H9 (cell line): Measurements from ENCODE around the gene GALC. TPM values are rescaled to one million over a fixed set of nuclear protein-coding genes. Genes with fewer than 3 reads are reported as not detected.

Experiments used
- DNase-seq: peaks from one replicate; pipeline ENCODE4 v3.0.0-alpha.2; 2017
- H2AFZ ChIP-seq: one replicate; pipeline ENCODE4 v1.6.1; 2013; ENCODE audit warnings: mild to moderate bottlenecking, low read length, control low read depth, moderate library complexity
- H2AK5ac ChIP-seq: 2 replicates; pipeline ENCODE4 v1.6.1; 2013; ENCODE audit warnings: low read length, control low read depth, mixed read lengths; ENCODE audit not compliant: insufficient read length
- H2BK120ac ChIP-seq: one replicate; pipeline ENCODE4 v1.6.1; 2013; ENCODE audit warnings: low read depth, mild to moderate bottlenecking, low read length, control low read depth, inconsistent platforms; ENCODE audit not compliant: poor library complexity, severe bottlenecking
- H2BK12ac ChIP-seq: 2 replicates; pipeline ENCODE4 v1.6.1; 2013; ENCODE audit warnings: low read length, control low read depth, mixed read lengths, low read depth; ENCODE audit not compliant: insufficient read length
- H2BK15ac ChIP-seq: 2 replicates; pipeline ENCODE4 v1.6.1; 2013; ENCODE audit warnings: low read depth, low read length, control low read depth
- H2BK20ac ChIP-seq: one replicate; pipeline ENCODE4 v1.6.1; 2013; ENCODE audit warnings: low read depth, mild to moderate bottlenecking, low read length, control low read depth, inconsistent platforms; ENCODE audit not compliant: poor library complexity, severe bottlenecking
- H2BK5ac ChIP-seq: 2 replicates; pipeline ENCODE4 v1.6.1; 2013; ENCODE audit warnings: low read length, control low read depth, mixed read lengths; ENCODE audit not compliant: insufficient read length
- H3K14ac ChIP-seq: 2 replicates; pipeline ENCODE4 v1.6.1; 2013; ENCODE audit warnings: low read length, control low read depth; ENCODE audit not compliant: insufficient read depth
- H3K18ac ChIP-seq: 2 replicates; pipeline ENCODE4 v1.6.1; 2013; ENCODE audit warnings: low read depth, mild to moderate bottlenecking, mixed read lengths, low read length, control low read depth; ENCODE audit not compliant: insufficient read length
- H3K23ac ChIP-seq: 2 replicates; pipeline ENCODE4 v1.6.1; 2013; ENCODE audit warnings: low read length, control low read depth, mixed read lengths, low read depth; ENCODE audit not compliant: insufficient read length
- H3K23me2 ChIP-seq: 2 replicates; pipeline ENCODE4 v1.6.1; 2013; ENCODE audit warnings: low read depth, mild to moderate bottlenecking, mixed read lengths, low read length, control low read depth; ENCODE audit not compliant: insufficient read length, poor library complexity, severe bottlenecking
- H3K27ac ChIP-seq: 2 replicates; pipeline ENCODE4 v1.5.1; 2013; ENCODE audit warnings: low read length, control low read depth, mixed read lengths, low read depth; ENCODE audit not compliant: insufficient read length
- H3K27me3 ChIP-seq: 2 replicates; pipeline ENCODE4 v1.6.1; 2013; ENCODE audit warnings: low read length, control low read depth, inconsistent platforms; ENCODE audit not compliant: insufficient read depth
- H3K4ac ChIP-seq: 2 replicates; pipeline ENCODE4 v1.6.1; 2013; ENCODE audit warnings: low read depth, mild to moderate bottlenecking, control low read depth, inconsistent platforms, low read length, moderate library complexity
- H3K4me1 ChIP-seq: 2 replicates; pipeline ENCODE4 v1.6.1; 2013; ENCODE audit warnings: low read length, control low read depth, inconsistent platforms; ENCODE audit not compliant: insufficient read depth
- H3K4me2 ChIP-seq: 2 replicates; pipeline ENCODE4 v1.6.1; 2013; ENCODE audit warnings: low read length, control low read depth, mixed read lengths; ENCODE audit not compliant: insufficient read length, insufficient read depth
- H3K56ac ChIP-seq: 2 replicates; pipeline ENCODE4 v1.6.1; 2013; ENCODE audit warnings: low read depth, mild to moderate bottlenecking, mixed read lengths, low read length, control low read depth; ENCODE audit not compliant: insufficient read length
- H3K79me1 ChIP-seq: 2 replicates; pipeline ENCODE4 v1.6.1; 2013; ENCODE audit warnings: low read depth, mild to moderate bottlenecking, moderate library complexity, low read length, control low read depth, inconsistent platforms; ENCODE audit not compliant: insufficient read depth, poor library complexity, severe bottlenecking
- H3K79me2 ChIP-seq: 2 replicates; pipeline ENCODE4 v1.6.1; 2013; ENCODE audit warnings: low read length, control low read depth, inconsistent platforms; ENCODE audit not compliant: insufficient read depth
- H3K9ac ChIP-seq: 2 replicates; pipeline ENCODE4 v1.6.1; 2013; ENCODE audit warnings: low read length, control low read depth, mixed read lengths; ENCODE audit not compliant: insufficient read length; ENCODE audit errors: extremely low read depth
- H3K9me3 ChIP-seq: one replicate; pipeline ENCODE4 v1.6.1; 2013; ENCODE audit warnings: low read depth, low read length, inconsistent platforms; ENCODE audit not compliant: control insufficient read depth
- H3T11ph ChIP-seq: one replicate; pipeline ENCODE4 v1.6.1; 2013; ENCODE audit warnings: mild to moderate bottlenecking, low read length, control low read depth, inconsistent platforms
- H4K20me1 ChIP-seq: one replicate; pipeline ENCODE4 v1.6.1; 2013; ENCODE audit not compliant: control insufficient read depth, insufficient read length, insufficient read depth
- H4K5ac ChIP-seq: 2 replicates; pipeline ENCODE4 v1.6.1; 2013; ENCODE audit warnings: low read depth, mild to moderate bottlenecking, mixed read lengths, low read length, control low read depth; ENCODE audit not compliant: insufficient read length
- H4K8ac ChIP-seq: replicated peaks from 2 replicates; pipeline ENCODE4 v1.6.1; 2013; ENCODE audit warnings: low read length, control low read depth, mixed read lengths, low read depth; ENCODE audit not compliant: insufficient read length
- H4K91ac ChIP-seq: 2 replicates; pipeline ENCODE4 v1.6.1; 2013; ENCODE audit warnings: low read depth, mild to moderate bottlenecking, moderate library complexity, mixed read lengths, low read length, control low read depth; ENCODE audit not compliant: insufficient read length
- H3K27ac Mint-ChIP-seq, 3 experiments: 2 replicates in 2 of 3; 3 replicates in 1 of 3; pipeline ENCODE4 v1.8.0; 2020 to 2021; ENCODE audit warnings: mixed read lengths in 3 of 3, mild to moderate bottlenecking in 1 of 3, moderate library complexity in 1 of 3
- H3K27me3 Mint-ChIP-seq: 2 replicates; pipeline ENCODE4 v1.8.0; 2021; ENCODE audit warnings: low read depth, mild to moderate bottlenecking, moderate library complexity, mixed read lengths
- H3K36me3 Mint-ChIP-seq, 3 experiments: 2 replicates in 2 of 3; 3 replicates in 1 of 3; pipeline ENCODE4 v1.8.0; 2020 to 2021; ENCODE audit warnings: low read depth in 3 of 3, mixed read lengths in 3 of 3; ENCODE audit not compliant: insufficient read depth in 1 of 3
- H3K4me1 Mint-ChIP-seq, 2 experiments: 2 replicates each; pipeline ENCODE4 v1.8.0; 2020; ENCODE audit warnings: mixed read lengths in 2 of 2
- H3K4me3 Mint-ChIP-seq, 2 experiments: 2 replicates in 1 of 2; 3 replicates in 1 of 2; pipeline ENCODE4 v1.8.0; 2020 to 2021; ENCODE audit warnings: mild to moderate bottlenecking in 2 of 2, mixed read lengths in 2 of 2, moderate library complexity in 1 of 2
- H3K9me3 Mint-ChIP-seq, 2 experiments: 2 replicates in 1 of 2; 3 replicates in 1 of 2; pipeline ENCODE4 v1.8.0; 2020; ENCODE audit warnings: mild to moderate bottlenecking in 2 of 2, mixed read lengths in 2 of 2, moderate library complexity in 1 of 2
- CTCF ChIP-seq: fragments of 200-600 bp; sonication (generic); conservative IDR thresholded peaks from 3 replicates; pipeline ENCODE4 v1.8.0; 2021; ENCODE audit warnings: antibody characterized with exemption, mild to moderate bottlenecking
- WGBS: extraction: QIAGEN DNeasy Blood & Tissue Kit; methylation state at CpG from one replicate; pipeline ENCODE4 v1.1.7; 2013; ENCODE audit warnings: missing lambda C conversion rate, low lambda C conversion rate, mixed read lengths; ENCODE audit not compliant: insufficient read length; ENCODE audit errors: extremely low coverage; 5-methylcytosine and 5-hydroxymethylcytosine counted together
- total RNA-seq: library from RNA; stranded (reverse); gene quantifications from 2 replicates; pipeline ENCODE4 v1.2.1, GENCODE V29; 2021

Gene GALC
- total RNA-seq, 1 experiment from 2014 or later: 12.4 TPM

GRCh38 chr14:88008039-88008742, 15.2 kb upstream of the GALC start:
- no peak overlapping the region for H3K27ac ChIP-seq
- no peak overlapping the region for H3K23ac ChIP-seq
- no peak overlapping the region for H3K9ac ChIP-seq
- no peak overlapping the region for H2BK15ac ChIP-seq
- Mint-ChIP-seq H3K27me3 (no peaks in the 10 kb centered on the region), H3K9me3 (no peaks in the 10 kb centered on the region), H3K36me3 (no peaks in the 10 kb centered on the region), H3K4me3 (no peak overlapping the region), H3K4me1 (no peaks in the 10 kb centered on the region), H3K27ac (no peak overlapping the region; a peak in 1 of 7 replicates)
- no peaks in the 10 kb centered on the region for H3K4me1 ChIP-seq
- no peak overlapping the region for H2BK5ac ChIP-seq
- H3K4me2 ChIP-seq: no peak overlapping the region
- no peaks in the 10 kb centered on the region for H3K79me1 ChIP-seq
- no peak overlapping the region for H4K91ac ChIP-seq
- WGBS: no CpG with 5 or more reads among the region's 2 CpGs
- H3K18ac ChIP-seq: no peak overlapping the region
- no peak overlapping the region for H2AFZ ChIP-seq
- no peak overlapping the region for H3K4ac ChIP-seq
- no peak overlapping the region for H2AK5ac ChIP-seq
- H4K20me1 ChIP-seq: no peaks in the 10 kb centered on the region
- no peaks in the 10 kb centered on the region for H3K9me3 ChIP-seq
- H3K79me2 ChIP-seq: no peaks in the 10 kb centered on the region
- no peak overlapping the region for H3K56ac ChIP-seq
- no peaks in the 10 kb centered on the region for H3K27me3 ChIP-seq
- H3T11ph ChIP-seq: no peak overlapping the region
- H4K8ac ChIP-seq: no peak overlapping the region
- no peak overlapping the region for H3K14ac ChIP-seq
- TF ChIP-seq CTCF: no peak
- no peak overlapping the region for H2BK20ac ChIP-seq
- H4K5ac ChIP-seq: no peak overlapping the region
- no peaks in the 10 kb centered on the region for H3K23me2 ChIP-seq
- H2BK12ac ChIP-seq: no peak overlapping the region
- H2BK120ac ChIP-seq: no peak overlapping the region
- DNase-seq: no peak
